Islet of Langerhans (tissue), 1 donor: ENCODE results near the gene KNOP1.
"Not testable (repeated sequence)": the region's sequence is repeated elsewhere in the genome, so short reads cannot be mapped to it uniquely, and the experiment has no call there.

ENCODE experiments used
- FAIRE-seq: peaks from one replicate; lab custom pipeline; 2011; peaks lifted over from hg19 to GRCh38; lab: Jason Lieb, UNC

The KNOP1 gene

DNA sequence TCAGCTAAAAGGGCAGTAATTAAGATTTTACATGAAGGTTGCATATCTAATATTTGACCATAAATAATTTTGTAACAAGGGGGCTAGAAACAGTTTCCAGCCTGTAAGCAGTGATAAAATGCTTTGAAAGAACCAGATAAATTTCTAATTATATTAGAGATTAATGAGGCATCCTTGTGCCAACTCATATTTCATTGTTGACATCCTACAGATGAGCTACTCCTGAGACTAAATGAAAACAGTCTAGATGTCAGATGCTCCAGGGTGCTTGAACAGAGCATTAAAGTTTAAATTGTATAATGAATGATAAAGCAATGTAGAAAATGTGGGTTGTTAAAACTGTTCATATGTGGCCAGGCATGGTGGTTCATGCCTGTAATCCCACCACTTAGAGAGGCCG lies 23.3 kb upstream of the KNOP1 start:
- no peak for FAIRE-seq

DNA sequence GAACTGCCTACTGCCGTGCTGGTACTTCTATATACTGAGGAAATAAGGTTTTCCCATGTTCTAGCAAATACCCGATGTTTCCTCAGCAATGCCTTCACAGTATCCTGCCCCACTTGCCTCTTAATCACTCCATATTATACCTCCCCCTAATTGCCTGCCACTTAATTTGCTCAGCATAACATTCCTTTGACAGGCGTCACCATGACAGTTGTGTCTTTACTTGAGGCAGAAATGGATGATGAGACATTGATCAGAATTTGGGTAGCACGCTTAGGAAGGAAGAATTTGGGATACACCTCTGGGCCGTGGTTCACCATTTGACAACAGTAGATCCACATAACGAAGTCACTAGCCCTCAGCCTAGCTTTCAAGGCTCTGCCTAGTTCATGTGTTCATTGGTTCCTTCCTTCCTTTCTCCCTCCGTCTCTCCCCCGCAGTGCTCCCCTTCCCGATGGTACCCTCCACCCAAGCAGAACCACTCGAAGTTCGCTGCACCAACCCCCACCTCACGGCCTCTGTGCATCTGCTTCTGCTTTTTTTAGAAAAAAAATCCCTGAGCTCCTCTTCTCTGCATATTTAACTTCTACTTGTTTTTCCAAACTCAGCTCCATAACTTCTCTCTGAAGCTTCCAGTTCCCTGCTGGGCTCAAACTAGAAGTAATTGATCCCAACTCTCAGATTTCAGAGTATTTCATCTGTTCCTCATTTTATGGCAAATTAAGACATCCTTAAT lies 19.4 kb upstream of the KNOP1 start:
- FAIRE-seq = no peak

DNA sequence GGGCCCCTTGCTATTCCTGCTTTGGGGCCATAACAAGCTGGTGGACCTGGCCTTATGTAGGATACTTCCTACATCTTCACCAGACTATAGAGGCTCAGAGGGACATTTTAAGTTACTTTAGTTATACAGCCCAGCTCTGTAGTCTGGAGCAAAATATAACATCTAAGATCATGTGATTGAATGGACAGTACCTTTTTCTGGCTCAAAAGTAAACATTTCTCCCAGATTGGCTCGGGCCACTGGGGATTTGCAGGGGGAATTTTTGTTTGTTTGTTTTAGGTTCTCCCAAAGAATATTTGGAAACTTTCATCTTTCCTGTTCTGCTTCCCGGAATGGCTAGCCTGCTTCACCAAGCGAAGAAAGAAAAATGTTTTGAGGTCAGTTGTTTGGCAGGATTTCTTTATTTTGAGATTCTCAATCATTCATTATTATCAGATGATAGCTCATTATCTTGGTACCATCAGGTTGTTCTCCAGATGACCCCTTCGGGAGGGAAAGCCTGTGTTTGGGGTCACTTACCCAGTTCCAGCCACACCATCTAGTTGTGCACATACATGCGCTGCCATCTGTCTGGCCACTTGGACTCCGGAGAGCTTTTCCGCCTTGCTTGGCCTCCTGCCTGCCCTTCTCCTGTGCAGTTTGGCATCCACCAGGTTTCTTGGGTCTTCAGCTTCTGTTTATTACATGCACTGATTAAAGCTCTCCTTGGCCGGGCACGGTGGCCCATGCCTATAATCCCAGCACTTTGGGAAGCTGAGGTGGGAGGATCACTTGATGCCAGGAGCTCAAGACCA lies 17.2 kb upstream of the KNOP1 start:
- FAIRE-seq = no peak

DNA sequence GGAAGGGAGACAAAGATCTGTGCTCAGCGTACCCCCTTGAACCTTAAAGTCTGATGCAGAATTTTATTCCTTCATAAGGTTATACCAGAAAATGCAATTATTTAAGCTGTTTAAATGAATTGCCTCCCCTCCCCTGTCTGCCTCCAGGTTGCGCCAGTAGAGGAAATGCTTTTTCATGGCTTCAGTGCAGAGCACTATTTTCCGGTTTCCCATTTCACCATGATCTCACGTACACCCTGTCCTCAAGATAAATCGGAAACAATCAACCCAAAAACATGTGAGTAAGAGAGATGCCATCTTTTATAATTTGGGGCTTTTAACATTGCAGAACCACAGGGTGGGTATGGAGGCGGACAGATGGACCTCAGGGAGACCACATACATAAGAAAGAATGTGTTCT lies 15.5 kb upstream of the KNOP1 start:
- FAIRE-seq = no peak

DNA sequence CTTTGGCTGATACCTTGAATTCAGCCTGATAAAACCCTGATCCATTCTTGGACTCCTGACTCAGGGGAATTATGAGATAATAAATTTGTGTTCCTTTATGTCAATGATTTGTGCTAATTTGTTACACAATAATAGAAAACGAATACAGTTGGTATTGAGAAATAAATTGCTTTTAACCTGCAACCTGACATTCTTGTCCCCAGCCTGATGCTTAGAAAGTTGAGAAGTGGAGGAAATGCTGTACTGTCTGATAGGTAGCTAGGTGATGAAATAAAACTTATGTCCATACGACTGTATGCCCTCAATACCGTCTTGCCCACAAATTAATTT lies 10.6 kb upstream of the KNOP1 start:
- FAIRE-seq = no peak

DNA sequence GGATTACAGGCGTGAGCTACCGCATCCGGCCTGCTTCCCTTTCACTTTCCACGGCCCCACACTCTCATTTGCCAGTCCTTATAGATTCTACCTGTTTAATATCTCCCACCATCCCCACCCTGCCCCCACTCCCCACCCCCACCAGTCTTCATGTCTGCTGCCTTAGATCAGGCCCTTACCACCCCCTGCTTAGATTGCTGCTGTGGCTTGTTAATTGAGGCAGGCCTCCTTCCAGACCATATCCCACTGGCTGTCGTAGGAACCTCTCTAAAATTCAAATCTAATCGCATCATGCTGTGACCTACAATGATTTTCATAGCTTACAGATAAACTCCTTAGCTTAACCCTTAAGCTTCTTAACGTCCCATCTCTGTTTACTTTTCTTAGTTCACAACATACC lies 5.0 kb upstream of the KNOP1 start:
- no peak for FAIRE-seq

DNA sequence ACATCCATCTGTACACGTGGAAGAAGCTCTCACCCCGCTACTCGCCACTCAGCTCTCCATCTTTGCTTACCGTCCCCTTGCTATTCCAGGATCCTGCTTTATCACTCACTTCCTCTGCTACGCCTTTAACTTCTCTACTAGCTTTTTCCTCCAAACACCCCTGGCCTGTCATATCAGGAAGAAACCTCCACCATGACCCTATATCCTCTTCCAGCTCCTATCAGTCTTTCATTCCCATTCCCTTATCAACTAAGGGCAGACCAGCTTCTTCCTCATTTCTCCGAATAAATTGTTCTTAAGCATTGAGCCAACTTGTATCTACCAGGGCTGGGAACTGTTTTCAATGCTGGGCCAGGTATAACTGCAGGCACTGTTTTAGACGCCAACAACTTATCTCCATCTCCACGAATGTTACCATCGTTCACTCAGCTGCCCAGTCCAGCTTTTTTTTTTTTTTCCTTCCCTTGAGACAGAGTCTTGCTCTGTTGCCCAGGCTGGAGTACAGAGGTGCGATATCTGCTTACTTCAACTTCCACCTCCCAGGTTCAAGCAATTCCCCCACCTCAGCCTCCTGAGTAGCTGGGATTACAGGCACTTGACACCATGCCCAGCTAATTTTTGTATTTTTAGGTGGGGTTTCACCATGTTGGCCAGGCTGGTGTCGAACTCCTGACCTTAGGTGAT lies 4.4 kb upstream of the KNOP1 start:
- FAIRE-seq = no peak

DNA sequence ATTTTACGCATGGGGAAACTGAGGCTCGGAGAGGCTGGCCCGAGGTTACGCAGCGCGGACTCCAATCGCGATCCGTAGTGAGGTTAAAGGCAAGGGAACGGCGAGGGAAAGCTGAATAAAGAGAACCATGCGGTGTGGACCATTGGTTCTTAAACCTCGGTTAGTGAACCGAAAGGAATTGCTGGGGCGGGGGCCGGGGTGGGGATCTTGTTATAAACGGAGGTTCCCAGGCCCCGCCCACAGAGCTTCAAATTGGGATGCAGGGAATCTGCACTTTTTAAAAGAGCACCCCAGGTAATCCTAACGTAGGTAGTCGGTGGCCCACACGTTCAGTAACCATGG lies 568 bp upstream of the KNOP1 start:
- FAIRE-seq = no peak

DNA sequence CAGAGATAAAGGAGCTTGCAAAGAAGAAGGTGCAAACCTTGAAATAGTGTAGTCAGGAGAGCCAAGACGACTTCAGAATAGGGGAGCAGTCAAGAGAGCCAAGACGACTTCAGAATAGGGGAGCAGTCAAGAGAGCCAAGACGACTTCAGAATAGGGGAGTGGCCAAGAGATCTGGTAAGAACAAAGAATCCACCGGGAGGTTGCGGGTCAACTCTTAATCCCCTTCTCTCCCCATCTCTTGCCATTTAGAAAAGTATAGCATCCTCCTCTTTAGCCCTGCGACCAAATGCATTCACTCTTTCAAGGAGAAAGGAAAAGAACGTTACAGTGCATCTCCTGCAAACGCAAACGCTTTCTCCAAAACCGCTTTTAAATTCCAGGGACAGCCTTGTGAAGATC lies 713 bp downstream of the KNOP1 start:
- FAIRE-seq = no peak

DNA sequence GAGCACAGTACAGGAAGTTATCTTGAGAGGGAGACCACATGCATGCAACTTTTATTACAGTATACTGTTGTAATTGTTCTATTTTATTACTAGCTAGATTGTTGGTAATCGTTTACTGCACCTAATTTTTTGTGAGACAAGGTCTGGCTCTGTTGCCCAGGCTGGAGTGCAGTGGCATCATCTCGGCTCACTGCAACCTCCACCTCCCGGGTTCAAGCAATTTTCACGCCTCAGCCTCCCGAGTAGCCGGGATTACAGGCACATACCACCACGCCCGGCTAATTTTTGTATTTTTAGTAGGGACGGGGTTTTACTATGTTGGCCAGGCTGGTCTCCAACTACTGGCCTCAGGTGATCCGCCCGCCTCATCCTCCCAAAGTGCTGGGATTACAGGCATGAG lies 1.3 kb downstream of the KNOP1 start:
- not testable (repeated sequence) for FAIRE-seq

DNA sequence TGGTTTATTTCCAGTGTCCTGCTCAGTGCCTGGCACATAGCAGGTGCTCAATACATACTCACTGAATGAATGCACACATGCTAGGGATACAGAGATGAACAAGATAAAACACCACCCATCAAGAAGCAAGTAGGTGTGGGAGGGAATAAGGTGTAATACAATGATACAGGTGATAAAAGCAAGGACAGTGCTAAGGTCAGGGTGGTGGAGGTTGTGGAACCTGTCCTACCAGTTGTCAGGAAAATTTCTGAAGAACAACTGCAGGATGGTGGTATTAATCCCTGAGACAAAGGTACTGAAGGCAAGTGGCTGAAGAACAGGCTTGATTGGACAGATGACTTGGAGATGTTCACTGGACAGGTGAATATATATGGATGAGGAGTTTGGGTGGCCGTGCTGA lies 1.8 kb downstream of the KNOP1 start:
- no peak for FAIRE-seq

DNA sequence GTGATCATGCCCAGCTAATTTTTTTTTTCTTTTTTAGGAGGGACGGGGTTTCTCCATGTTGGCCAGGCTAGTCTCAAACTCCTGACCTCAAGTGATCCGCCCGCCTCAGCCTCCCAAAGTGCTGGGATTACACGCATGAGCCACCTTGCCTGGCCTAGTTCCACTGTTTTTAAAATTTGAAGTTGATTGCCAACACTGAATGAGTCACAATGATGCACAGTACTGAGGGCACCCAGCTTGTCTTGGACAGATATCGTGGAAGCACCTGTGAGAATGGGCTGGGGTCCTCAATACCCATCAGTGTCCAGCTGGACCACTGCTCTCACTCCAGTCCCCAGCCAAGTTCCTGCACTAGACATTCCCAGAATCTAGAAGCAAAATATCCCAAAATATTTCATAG lies 2.5 kb downstream of the KNOP1 start:
- FAIRE-seq = no peak

DNA sequence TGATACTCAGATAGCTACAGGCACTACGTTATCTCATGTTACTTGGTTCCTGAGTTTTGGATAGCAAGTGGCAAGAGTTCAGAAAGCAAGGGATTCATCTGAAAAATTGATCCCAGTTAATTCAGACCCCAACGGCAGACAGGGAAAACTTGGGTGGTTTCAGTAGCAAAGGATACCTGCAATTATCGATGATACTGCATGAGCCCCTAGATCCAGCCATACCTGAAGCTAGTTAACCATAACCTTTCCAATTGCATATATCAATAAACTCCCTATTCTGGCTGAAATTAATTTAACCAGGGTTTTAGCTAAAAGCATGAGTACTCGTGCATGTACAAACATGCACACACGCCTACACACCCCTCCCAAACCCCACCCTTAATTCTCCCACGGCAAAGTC lies 4.3 kb downstream of the KNOP1 start:
- no peak for FAIRE-seq

DNA sequence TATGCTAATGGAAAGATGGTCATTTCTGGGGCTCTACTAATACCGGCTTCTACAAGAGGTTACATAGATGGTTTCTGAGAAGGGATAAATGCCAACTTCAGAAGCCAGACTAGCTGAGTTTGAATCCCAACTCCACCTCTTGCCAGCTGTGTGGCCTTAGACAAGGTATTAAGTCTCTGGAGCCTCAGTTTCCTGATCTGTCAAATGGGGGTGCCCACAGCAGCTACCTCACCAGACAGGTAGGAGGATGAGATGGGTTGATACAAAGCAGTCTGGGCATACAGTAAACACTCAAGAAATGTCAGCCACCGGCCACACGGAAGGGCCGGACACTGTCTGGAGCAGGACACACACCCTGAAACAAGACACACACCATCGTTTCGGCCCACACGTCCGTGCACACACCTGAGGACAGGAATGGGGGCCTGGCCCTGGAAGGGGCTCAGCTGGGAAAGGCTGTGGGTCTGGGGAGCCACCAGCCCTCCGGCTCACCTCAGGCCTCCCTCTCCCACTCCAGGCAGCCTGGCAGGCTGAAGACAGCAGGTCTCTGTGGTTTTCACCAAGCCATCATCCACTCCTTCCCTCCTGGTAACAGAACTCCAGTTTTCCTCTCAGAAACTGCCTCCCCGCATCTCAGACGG lies 5.5 kb downstream of the KNOP1 start:
- no peak for FAIRE-seq

DNA sequence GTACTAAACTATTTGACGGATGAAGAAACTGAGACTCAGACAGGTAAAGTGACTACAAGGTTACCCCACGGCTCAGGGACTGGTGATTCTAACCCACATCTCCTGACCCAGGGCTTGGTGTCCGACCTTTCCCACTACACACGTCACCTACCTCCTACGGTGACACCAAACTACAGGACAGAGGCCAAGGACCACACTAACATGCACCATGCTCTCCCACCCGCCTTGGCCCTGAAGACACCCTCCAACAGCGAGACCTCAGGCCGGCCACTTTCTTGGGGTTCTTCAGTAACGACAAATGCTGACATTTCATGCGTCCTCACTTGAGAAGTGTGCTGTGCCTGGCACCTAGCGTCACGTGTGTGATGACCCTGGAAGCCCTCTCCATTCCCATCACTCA lies 6.4 kb downstream of the KNOP1 start:
- FAIRE-seq = no peak

DNA sequence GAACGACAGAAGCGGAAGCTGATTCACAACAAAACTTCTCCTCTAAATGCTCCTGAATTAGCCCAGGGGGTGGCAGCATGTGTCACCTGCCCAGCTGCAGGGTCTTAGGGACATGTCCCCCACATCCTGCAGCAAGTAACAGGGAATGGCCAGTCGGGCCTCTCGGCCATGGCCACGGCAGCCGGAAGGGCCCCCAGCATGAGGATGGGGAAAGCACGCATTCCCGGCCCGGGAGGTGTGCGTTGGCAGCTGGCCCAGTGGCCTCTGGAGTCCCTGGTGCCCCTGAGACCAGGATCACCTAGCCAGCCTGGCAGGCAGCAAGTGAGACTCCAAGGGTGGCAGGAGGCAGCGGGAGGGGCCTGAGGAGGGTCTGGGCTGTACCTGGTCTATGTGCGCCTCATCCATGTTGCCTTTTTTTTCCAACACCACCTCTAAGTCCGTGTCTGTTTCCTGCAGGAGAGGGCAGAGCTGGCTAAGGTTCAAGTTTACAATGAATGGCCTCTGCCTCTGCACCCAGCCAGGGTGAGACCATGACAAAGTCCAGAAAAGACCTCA lies 7.0 kb downstream of the KNOP1 start:
- no peak for FAIRE-seq

DNA sequence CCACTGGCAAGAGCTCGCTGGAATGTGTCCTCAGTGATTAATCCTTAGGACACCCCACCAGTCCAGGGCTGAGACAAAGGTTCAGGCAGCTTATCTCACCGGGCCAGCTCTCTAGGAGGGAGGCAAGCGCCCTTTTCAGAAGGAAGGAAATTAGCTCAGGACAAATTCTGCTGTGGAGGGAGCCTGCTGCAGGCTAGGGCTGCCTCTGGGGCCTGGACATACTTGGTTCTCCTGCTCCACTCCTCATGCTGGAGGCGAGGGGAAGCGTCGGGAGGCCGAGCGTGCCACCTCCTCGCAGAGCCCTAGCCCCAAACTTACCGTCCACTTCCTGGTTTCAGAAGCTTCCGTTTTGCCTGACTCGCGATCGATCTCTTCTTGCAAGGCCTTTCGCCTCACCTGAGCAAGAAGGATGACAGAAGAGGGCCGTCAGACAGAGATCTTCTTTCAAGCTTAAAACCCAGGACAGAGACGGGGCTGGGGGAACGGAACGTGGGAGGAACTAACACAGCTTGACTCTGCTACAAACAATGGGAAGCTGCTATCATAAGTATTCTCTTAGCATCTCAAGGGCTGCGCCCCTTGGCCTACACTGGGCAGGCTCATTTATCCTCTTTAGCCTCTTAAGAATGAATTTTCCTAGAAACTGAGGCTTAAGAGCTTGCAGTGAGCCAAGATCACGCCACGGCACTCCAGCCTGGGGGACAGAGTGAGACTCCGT lies 7.7 kb downstream of the KNOP1 start:
- FAIRE-seq = no peak

DNA sequence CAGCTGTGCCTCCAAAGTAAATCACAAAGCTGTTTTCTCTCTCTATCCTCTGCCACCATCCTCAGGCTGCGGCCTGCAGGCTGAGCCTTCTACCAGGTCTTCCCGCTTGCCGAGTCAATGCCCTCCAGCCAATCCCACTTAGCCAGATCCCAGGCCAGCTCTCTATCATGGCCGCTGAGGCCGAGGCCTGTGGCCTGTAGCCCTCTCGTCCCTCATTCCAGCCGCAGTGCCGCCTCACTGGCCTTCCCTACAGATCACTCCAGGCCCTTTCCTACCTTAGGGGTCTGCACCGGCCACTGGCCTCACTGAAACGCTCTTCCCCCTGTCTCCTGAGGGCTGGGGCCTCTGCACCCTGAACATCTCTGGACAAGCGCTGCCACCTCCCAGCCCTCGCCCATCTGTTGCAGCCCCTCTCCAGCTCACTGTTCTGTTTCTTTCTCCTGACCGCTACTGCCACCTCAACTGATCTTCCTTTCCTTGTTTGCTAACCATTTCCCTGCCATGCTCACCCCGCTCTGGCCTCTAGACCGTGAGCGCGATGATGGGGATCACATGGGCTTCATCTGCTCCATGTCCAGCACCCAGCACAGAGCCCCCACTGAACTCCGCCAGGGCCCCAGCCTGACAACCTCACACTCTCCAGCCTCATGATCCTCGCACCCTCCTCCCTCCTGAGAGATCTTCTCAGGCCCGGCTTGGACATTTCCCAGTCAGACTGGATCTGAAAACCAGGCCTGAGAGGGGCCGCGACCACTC lies 8.5 kb downstream of the KNOP1 start:
- no peak for FAIRE-seq

DNA sequence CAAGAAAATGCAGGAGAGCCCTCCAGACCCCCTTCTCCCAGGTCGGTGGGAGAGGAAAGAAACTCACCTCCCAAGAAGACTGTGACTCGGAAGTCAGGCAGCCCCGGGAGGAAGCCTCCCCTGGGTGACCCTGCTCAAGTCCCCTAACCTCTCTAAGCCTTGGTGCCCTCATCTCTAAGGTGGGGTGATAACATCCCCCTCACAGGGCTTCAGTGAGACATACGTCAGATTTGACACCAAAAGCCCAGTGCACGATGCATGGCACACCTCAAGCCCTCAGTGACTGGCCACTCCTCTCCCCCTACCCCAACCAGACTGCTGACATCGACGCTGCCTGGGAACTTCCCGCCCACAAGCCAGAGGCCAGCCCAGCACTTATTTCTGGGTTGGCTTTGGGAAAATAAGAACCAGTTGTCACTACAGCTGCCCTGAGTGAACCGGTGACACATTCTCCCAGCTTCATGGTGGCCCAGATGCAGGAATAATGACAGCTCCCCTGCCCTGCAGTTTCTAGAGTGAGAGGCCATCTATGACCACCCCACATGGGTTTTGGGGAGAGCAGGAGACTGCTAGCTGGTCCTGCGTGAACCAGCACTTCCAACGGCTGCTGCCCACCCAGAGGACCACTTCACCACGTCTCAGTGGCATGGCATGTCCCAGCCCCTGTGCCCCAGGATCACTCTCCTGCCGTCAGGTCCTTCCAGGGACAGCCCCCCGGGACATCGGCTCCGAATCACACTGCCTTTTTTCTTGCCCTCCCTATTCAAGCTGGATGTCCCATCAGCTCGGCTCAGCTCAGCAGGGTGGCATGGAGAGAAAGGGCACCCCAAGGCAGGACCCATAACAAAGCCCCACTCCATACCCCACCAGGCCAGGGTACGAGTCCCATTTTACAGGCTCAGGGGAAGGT lies 9.5 kb downstream of the KNOP1 start:
- FAIRE-seq = no peak

DNA sequence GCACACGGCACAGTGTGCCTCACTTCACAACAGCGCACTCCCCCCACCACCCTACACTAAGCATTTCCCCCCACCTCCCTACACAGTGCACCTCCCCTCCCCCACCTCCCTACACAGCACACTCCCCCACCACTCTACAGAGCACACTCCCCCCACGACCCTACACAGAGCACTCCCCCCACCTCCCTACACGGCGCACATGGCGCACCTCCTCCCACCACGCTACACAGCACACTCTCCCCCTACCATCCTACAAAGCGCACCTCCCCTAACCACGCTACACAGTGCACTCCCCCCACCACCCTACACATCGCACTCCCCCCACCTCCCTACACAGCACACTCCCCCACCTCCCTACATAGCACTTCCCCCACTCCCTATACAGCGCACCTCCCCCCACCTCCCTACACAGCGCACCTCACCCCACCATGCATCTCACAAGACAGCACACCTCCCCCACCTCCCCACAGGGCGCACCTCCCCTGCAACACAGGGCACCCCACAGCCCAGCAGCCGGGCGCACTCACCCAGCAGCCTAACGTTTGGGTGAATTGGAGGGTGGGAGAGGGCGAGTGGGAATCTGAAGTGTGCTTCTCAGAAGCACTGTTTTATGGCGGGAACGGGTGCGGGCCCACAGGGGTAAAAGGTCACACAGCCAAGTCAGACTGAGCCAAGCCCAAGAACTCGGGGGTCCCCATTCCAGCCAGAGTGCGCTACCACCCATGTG lies 10.3 kb downstream of the KNOP1 start:
- no peak for FAIRE-seq
